ENCODE results near the gene PGGHG. TPM values are rescaled to one million over a fixed set of nuclear protein-coding genes. Genes with fewer than 3 reads are reported as not detected.

The PGGHG gene
- total RNA-seq, 2 donors from 2014 or later, result 18.8 to 20.7 TPM

DNA sequence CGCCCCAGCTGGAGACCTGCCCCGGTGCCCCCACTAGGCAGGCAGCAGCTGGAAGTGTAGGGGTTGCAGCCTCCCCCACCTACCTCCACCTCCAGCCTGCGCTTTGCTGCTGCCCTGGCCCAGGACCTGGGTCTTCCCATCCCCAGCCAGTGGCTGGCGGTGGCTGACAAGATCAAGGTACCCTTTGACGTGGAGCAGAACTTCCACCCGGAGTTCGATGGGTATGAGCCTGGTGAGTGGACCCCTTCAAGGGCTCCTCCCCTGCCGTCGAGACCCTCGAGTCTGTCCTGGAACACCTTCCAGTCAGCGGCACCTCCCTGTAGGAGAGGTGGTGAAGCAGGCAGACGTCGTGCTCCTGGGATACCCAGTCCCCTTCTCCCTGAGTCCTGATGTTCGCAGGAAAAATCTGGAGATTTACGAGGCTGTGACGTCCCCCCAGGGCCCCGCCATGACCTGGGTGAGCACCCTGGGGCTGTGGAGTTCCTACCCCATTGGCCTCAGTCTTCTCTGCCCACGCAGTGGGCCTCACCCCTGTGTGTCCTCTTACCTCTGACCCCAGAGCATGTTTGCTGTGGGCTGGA lies 4.4 kb downstream of the PGGHG start:
- DNase-seq (ENCODE audit: low spot score), result peak; percentile 74
- intact Hi-C loops (cut with DNase I), result no loop called here

DNA sequence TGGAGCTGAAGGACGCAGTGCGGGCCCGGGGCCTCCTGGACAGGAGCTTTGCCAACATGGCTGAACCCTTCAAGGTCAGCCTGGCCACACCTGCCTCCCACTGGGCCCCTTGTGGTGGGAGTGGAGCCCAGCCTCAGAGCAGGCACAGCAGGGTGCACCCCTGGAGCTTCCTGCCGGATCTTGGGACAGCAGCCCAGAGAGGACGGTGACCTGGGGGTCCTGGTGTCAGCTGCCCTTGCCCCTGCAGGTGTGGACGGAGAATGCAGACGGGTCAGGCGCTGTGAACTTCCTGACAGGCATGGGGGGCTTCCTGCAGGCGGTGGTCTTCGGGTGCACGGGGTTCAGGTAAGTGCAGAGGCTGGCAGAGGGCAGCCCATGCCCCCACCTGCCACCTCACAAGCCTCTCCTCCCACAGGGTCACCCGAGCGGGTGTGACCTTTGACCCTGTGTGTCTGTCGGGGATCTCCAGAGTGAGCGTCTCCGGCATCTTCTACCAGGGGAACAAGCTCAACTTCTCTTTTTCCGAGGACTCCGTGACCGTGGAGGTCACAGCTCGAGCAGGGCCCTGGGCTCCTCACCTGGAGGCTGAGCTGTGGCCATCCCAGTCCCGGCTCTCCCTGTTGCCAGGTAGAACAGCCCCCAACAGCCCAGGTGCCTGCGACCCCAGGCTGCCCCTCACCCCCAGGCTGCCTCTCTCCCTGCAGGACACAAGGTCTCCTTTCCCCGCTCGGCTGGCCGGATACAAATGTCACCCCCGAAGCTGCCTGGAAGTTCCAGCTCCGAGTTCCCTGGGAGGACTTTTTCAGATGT lies 5.1 kb downstream of the PGGHG start:
- intact Hi-C loops (cut with DNase I), result no loop called here
- peak; percentile 78 for DNase-seq (ENCODE audit: low spot score)

DNA sequence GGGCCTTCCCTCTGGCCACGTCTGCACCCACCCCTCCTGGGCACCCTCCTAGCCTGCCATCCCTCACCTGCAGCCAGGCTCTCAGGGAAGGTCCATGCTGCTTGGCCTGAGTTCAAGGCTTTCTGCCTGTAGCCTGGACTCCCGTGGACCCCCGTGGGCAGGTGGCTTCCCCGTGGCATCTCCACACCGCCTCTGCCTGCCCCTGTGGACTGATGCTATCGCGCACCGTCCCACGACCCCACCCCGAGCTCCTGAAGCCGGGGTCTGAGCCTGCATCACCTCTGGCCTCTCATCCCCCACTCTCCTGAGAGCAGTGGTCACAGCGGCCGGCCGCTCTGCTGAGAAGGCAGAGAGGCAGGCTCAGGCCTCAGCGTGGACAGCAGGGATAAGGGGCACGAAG lies 5.9 kb downstream of the PGGHG start:
- DNase-seq (ENCODE audit: low spot score), result peak; percentile 68

DNA sequence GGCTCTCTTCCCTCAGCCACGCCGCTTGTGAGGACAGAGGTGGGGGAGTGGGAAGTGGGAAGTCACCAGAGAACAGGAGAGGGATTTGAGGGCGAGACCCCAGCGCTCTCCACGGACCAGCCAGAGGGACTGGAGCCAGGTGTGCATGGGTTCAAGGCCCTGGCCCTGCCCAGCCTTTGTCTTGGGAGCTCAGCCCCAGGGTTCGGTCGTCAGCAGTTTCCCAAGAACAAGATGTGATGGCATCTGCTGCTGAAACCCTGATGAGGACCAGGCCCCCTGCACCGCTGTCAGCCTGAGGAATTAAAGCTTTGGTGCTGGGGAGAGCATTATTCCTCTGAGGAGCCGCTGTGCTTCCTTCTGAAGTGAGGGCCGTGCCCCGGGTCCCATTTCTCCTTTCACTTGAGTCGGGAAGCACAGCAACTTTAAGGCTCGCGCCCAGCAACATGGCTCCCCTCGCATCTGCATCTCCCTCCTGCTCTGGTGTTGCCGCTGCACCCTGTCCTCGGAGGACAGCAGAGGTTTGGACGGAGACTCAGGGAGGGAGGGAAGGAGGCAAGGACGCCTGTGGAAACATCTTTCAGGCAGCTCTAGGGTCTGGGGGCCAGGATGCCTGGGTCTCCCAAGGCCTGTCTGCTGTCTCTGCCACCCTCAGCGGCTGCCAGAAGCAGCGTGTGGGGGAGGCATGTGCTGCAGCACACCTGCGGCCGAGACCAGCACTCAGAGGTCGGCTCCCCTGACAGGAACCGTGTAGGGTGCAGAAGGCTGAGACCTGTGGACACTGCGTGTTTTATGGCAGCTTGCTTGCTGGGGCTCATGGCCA lies 6.6 kb downstream of the PGGHG start:
- intact Hi-C loops (cut with DNase I), result loop anchor here in 1 of 2 donors (5.0 kb wide), 1 partner anchor 207 kb away; no protein-coding TSS in a partner anchor
- peak; percentile 80 for DNase-seq (ENCODE audit: low spot score)

More for the DNA sequence above, 5.9 kb downstream of the PGGHG start:
- intact Hi-C loops (cut with DNase I), result loop anchor here in 1 of 2 donors (5.0 kb wide), 1 partner anchor 208 kb away; no protein-coding TSS in a partner anchor

DNA sequence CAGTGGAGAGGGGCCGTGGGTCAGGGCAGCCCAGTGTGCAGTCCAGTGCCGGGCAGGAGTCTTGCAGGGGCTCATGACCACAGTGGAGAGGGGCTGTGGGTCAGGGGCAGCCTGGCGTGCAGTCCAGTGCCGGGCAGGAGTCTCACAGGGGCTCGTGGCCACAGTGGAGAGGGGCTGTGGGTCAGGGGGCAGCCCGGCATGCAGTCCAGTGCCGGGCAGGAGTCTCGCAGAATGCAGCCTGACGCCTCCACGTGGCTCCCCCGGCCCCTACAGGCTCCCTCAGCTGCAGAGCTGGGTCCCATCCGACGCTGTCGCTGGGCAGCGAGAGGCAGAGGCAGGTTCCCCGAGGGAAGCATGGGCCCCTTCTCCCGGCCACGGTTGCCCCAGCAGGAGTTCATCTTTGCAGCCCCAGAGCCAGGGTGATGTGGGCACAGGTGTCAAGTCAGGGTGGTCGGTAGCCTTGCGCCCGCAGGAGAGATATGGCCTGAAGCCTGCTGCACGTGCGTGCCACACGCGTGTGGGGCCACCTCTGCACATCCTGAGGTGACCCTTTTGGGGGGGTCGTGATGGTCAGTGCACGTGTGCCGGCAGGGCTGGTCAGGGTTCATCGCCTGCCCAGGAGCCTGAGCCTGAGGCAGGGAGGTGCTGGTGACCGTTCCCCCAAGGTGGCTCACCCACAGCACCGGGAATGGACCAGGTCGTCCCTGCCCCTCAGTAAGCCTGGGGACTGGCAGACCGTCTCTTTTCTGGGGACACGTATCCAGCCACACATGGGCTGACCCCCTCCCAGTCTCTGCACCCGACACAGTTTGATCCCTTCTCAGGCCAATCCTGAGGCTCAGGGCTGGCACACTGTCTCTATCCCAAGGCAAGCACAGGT lies 7.5 kb downstream of the PGGHG start:
- peak; percentile 62 for DNase-seq (ENCODE audit: low spot score)
- intact Hi-C loops (cut with DNase I), result loop anchor here in 1 of 2 donors (5.0 kb wide), 1 partner anchor 206 kb away; no protein-coding TSS in a partner anchor

DNA sequence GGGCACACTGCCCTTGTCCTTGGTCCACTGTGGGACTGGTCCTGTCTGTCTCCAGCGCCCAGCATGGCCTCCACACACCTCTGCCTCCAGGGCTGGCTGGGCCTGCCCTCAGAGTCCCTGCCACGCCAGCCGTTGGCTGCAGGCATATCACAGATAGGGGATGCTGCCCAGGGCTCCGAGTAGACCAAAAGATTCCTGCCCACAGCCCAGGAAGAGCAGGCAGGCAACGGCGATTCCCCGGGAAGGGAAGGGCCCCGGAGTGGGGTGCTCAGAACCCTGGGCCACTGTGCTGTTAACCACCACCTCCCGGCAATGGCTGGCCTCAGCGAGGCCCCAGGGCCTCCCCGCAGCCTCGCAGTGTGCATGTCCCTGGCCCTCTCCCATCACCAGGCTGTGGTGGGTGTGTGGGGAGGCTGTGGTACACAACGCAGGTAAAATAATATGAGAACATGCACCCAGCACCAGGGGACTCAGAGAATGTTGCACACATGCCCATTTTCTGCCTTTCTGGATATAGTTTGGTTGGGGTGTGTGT lies 8.2 kb downstream of the PGGHG start:
- DNase-seq (ENCODE audit: low spot score), result peak; percentile 78
- intact Hi-C loops (cut with DNase I), result loop anchor here in 1 of 2 donors (5.0 kb wide), 1 partner anchor 205 kb away; no protein-coding TSS in a partner anchor

DNA sequence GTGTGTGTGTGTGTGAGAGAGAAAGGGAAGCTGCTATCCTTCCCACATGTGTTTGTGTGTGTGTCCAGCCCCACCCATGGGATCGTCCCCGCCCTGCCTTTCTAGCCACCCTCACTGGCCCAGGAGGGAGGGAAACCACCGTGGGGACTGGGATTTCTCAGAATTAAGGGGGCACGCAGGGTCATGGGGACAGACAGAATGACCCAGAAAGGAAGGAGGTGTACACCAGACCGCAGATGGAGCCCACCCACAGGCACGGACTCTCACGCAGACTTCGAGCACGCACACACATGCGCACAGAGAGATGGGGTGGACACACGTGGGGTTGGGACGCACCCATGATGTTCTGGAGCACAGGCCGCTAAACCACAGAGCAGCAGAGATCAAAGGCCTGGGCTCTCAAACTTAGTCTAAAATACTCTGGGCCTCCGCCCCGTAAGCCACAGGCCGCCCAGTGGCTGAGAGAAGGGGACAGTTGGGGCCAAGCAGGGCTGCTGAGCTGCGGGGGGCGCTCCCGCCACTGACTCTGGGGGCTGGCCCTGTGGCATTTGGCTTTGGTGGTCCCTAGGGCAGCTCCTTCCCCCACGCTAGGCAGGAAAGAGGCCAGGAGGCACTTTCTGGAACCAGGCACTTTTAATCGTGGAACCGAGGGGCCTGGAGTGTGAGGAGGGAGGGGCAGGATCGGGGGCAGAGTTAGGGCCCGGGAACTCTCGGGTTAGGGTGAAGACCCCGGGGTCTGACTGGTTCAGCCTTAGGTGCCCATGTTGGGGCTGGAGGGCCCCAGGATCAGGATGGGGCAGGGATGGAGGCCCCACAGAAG lies 8.9 kb downstream of the PGGHG start:
- intact Hi-C loops (cut with DNase I), result loop anchor here in 1 of 2 donors (5.0 kb wide), 1 partner anchor 205 kb away; no protein-coding TSS in a partner anchor
- DNase-seq (ENCODE audit: low spot score), result peak; percentile 83

DNA sequence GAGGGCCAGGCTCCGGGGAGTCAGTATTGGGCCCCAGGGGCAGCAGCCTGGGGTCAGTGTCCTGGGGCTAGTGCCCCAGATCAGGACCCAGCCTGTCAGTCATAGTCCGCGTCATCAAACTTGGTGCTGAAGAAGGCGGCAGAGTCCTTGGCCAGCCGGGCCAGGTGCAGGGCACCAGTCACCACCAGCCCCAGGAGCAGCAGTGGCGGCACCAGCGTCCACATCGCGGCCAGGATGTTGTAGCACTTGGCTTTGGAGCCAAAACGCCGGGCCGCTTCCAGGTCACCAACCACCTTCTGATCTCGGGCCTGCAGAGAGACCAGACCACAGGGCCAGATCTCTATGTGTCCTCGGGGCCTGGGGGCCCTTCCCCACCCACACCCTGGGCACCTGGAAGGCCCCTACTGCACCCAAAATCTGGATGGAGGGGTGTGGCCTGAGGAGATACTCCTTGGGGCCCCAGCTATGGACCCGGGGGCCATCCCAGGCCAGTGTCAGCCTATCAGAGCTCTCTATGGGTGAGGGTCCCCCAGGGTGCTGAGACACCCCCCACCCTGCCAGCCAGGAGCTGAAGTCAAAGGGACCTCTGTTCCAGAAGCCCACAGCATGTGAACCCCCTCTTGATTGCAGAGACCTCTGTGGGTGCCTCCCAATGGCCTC lies 9.6 kb downstream of the PGGHG start:
- intact Hi-C loops (cut with DNase I), result loop anchor here in 1 of 2 donors (5.0 kb wide), 1 partner anchor 204 kb away; no protein-coding TSS in a partner anchor
- DNase-seq (ENCODE audit: low spot score), result peak; percentile 80

DNA sequence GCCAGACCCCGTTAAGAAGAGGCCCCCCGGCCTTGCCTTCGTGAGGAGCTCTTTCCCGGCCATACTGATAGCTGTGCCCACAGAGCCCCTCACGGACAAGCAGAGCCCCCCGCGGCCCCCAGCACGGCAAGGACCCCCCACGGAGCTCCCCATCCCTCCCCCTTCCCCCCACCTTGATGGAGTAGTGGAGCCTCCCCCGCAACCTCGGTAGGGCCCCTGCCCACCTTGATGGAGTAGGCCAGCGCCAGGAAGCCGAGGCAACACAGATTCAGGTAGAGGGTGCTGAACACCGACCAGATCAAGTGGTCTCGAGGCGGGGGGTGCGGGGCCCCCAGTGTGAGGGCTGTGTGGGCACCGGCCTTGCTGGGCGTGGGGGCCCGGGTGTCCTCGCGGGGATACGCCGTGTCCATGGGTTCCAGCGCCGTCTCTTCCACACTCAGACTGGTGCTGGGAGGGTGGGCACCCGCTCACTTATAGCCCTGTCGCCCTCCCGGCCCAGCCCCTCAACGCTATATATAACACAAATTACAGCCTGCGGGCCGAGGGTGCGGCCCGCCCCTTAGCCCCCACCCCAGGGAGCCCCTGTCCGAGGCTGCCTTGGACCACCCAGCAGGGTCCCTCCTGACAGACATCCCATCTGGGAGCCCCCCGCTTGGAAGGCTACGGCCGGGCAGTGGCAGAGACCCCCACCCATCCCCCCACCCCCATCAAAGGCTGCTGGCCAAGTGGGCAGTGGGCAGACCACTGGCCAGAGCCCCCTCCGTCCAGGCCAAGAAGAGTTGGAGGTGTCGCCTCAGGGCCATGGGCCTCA lies 10.4 kb downstream of the PGGHG start, which contains the start of gene IFITM5:
Gene IFITM5, minus strand, starts transcription at position 446 of the 811 bp plus-strand sequence. Its CDS starts 36 bp downstream, at position 410.
- intact Hi-C loops (cut with DNase I), result loop anchor here in 1 of 2 donors (5.0 kb wide), 1 partner anchor 203 kb away; no protein-coding TSS in a partner anchor
- peak; percentile 75 for DNase-seq (ENCODE audit: low spot score)

DNA sequence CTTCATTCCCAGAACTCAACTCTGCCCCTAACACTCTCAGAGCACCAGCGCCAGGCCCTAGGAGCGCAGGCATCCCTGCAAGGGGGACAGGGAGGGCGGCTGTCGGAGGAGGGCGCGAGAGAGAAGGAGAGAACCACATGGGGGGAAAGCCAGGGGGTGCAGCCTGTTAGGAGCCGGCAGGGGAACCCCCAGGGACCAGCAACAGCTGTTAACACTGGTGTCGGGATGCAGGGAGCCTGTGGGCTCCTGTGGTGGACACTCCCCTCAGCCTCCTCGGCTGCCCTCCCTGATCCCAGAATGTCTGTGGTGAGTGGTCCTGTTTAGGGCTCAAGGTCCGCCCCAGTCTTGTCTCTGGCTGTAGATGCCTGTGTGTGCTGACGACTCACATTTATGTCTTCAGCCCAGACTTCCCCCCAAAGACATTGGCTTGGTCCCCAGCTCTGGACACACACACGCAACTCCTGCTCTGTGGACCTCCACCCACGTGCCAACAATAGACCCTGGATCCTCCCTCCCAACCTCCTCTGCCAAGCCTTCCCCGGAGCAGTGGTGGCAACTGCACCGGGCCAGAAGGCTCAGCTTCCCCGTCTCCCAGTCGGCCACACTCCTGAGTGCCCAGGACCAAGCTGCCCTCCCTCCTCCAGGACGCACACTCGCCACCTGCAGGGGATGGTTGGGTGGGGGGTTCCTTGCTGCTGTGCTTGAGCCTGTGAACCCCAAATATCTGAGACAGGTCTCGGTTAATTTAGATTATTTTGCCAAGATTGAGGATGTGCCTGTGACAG lies 11.2 kb downstream of the PGGHG start:
- peak; percentile 78 for DNase-seq (ENCODE audit: low spot score)
- intact Hi-C loops (cut with DNase I), result loop anchor here in 1 of 2 donors (5.0 kb wide), 1 partner anchor 202 kb away; no protein-coding TSS in a partner anchor

DNA sequence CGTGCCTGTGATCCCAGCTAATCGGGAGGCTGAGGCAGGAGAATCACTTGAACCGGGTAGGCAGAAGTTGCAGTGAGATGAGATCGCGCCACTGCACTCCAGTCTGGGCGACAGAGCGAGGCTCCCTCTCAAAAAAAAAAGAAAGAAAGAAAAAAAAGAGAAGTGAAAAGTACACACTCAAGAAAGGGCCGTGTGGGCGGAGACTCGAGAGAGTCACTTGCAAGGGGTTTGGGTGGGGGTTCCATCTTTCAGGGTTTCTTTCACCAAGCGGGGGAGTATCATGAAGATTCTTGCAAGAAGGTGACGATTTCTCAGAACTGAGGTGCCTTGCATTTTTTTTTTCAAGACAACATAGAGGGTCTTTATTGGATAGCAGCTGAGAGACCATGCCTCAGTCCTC lies 14.4 kb downstream of the PGGHG start:
- intact Hi-C loops (cut with DNase I), result no loop called here
- no peak for DNase-seq (ENCODE audit: low spot score)

DNA sequence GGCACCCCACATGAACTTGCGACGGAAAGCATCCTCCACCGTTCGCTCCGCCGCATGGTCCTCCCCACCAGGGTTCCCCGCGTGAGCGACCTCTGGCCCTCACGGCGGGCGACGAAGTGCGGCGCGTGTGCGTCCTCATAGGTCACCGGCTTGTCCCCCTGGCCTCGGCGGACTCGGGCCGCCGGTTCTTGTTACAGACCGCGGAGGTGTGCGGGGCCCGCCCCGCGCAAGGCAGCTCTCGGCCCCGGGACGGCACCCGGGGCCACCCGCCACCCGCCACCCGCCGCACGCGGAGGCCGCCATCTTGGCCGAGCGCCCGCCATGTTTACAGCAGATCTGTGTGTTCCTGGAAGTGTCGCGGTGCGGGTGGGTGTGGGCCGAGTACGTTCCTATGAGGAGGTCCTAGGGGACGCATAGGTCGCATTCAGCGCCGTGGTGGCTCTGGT lies 15.2 kb downstream of the PGGHG start:
- no peak for DNase-seq (ENCODE audit: low spot score)
- intact Hi-C loops (cut with DNase I), result no loop called here

DNA sequence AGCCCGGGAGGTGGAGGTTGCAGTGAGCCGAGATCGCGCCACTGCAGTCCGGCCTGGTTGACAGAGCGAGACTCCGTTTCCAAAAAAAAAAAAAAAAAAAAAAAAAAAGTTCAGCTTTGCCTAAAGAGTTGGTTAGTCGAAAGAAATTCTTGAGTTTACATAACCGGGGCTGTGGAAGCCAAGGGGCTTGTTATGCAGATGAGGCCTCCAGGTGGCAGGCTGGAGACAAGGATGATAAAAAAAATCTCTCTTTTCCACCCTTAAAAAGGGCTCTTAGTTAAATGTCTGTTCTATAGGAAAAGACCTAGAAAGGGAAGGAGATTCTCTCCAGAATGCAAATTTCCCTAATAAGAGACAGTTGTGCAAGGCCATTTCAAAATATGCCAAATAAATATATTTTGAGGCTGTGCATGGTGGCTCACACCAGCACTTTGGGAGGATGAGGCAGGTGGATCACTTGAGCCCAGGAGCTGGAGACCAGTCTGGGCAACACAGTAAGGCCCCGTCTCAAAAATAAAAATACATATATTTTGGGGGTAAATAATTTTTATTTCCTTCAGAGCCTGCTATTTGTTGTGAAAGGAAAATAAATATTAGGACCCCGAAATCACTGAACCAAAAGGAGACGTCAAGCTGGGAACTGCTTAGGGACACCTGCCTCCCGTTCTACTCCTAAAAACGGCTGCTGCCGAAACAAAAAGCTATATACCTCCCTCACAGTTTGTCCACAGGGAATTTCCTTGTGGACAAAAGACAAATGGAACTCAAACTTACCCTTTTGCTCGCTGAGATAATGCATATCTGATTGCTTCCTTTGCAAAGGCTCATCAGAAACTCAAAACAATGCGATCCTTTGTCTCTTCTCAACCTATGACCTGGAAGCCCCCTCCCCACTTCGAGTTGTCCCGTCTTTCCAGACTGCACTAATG lies 16.3 kb downstream of the PGGHG start:
- DNase-seq (ENCODE audit: low spot score), result peak; percentile 86

DNA sequence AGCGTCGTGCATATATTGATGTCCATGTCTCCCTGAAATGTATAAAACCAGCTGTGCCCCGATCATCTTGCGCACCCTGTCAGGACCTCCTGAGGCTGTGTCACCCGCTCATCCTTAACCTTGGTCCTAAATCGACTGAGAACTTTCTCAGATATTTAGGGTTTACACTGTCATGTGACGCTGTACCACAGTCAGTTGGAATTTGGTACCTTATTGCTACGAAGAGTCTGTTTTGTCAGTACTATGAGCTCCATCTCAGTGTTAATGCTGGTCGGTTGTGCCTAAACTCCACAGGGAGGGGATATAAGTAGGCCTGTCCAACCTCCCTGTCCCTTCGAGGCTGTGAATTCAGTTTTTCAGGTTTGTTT lies 16.9 kb downstream of the PGGHG start:
- DNase-seq (ENCODE audit: low spot score), result no peak
- intact Hi-C loops (cut with DNase I), result loop anchor here (5.0 kb wide), 1 partner anchor 51 kb away; no protein-coding TSS in a partner anchor

More for the DNA sequence above, 16.3 kb downstream of the PGGHG start:
- intact Hi-C loops (cut with DNase I), result loop anchor here (5.0 kb wide), 1 partner anchor 52 kb away; no protein-coding TSS in a partner anchor
